ENCODE results near the gene SARDH. TPM values are rescaled to one million over a fixed set of nuclear protein-coding genes. Genes with fewer than 3 reads are reported as not detected.

SARDH gene
- total and polyA plus RNA-seq, 2 of the 8 experiments (the other 6 are each of a cell fraction or from before 2014, with no cell fraction given), result 6.4 to 7.4 TPM

DNA sequence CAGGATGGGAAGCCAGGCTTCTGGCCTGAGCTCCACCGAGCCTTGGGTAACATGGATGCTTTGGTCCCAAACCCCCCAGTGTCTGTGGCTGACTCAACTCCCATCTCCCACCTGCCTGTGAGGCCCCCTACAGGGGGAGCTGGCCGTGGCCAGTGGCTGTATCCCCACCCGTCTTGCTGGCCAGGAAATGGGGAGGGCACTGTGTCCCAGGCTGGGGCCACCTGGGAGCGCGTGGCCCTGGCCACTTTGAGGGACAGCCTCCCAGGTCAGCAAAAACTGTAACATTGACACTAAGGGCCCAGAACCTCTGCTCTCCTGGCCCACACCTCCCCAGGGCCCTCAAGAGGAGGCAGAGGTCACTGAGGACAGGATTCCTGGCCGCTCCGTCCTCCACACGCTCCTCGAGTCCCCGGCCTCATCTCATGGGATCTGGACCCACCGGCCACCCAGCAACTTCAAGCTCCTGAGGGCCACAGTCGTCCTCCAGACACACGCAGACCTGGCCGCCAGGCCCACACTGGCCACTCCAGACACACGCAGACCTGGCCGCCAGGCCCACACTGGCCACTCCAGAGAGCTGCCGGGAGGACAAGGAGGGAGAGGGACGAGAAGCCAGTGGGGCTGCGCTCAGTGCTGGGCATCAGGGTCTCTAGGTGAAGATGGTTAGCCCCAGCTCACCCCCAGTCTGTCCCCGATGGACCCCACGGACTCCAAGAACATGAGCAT lies 57.7 kb downstream of the SARDH start:
- no peak overlapping the region for H3K18ac ChIP-seq (ENCODE audit: extremely low read depth, low read length)
- no peak overlapping the region; the same call in 1 of the 2 replicates for H2BK5ac ChIP-seq (ENCODE audit: low read depth, low read length)
- no peak overlapping the region for H3K4ac ChIP-seq (replicated peaks; ENCODE audit: insufficient read length, low read depth, low read length)
- WGBS, 2 experiments (ENCODE audit: extremely low coverage in 1 of 2, insufficient coverage in 1 of 2, insufficient read length in 1 of 2, insufficient replicate concordance in 2 of 2, low coverage in 1 of 2, low lambda C conversion rate in 2 of 2, missing lambda C conversion rate in 1 of 2), result 86% methylated on average over 21 of the region's 21 CpGs; no CpG with 5 or more reads in 1 of the 2 experiments
- ChIA-PET CTCF (ENCODE audit: partially characterized antibody) (interaction anchor here (1.2 to 2.6 kb wide), 5 partner anchors 33 to 102 kb away, joined by 3 to 9 read pairs (median 5); no protein-coding TSS in a partner anchor), POLR2A (ENCODE audit: partially characterized antibody) (interaction anchor here (0.6 to 1.0 kb wide), 2 partner anchors 16 to 324 kb away, joined by 3 read pairs; partner anchors contain the start of genes SURF1 and SURF2)
- H3K9ac ChIP-seq (replicated peaks in 1 of 4; ENCODE audit: extremely low read depth in 1 of 4, low read depth in 3 of 4, low read length in 3 of 4), result no peak overlapping the region
- no peak overlapping the region for H2BK20ac ChIP-seq (ENCODE audit: low read length)
- no peak overlapping the region; the same call in none of the 2 replicates for H4K8ac ChIP-seq (ENCODE audit: extremely low read depth, insufficient read depth, low read length)
- no peak overlapping the region for H4K5ac ChIP-seq (ENCODE audit: insufficient read length, low read depth, low read length)
- no peak for TF ChIP-seq GTF2F1 (IDR thresholded peaks at IDR 0.05; ENCODE audit: borderline replicate concordance, low read depth, low read length)
- no peak for TF ChIP-seq GABPA (IDR thresholded peaks at IDR 0.05; ENCODE audit: borderline replicate concordance, insufficient read depth, low read length)
- H3K23ac ChIP-seq (ENCODE audit: insufficient read length), result no peak overlapping the region
- no peaks in the 10 kb centered on the region for H4K20me1 ChIP-seq (replicated peaks in 1 of 2; ENCODE audit: control insufficient read depth in 1 of 2, insufficient read depth in 2 of 2, low read length in 2 of 2)
- H2BK12ac ChIP-seq (ENCODE audit: low read depth, low read length), result no peak overlapping the region
- no peak overlapping the region for H3K4me2 ChIP-seq (ENCODE audit: insufficient read depth in 1 of 2, low read depth in 2 of 2, low read length in 2 of 2)
- H3K36me3 ChIP-seq (ENCODE audit: control insufficient read depth in 2 of 4, insufficient read depth in 4 of 4, low read length in 3 of 4), result no peaks in the 10 kb centered on the region
- H3K4me1 ChIP-seq (replicated peaks in 1 of 4; ENCODE audit: control insufficient read depth in 3 of 4, insufficient read depth in 4 of 4, low read length in 3 of 4), result no peaks in the 10 kb centered on the region; a peak in 1 of 7 replicates
- H3K79me1 ChIP-seq (ENCODE audit: low read depth, low read length), result no peaks in the 10 kb centered on the region
- H3K14ac ChIP-seq (ENCODE audit: insufficient read length), result no peak overlapping the region
- DNase-seq (ENCODE audit: low read depth in 1 of 2, low spot score in 2 of 2) (no peak), FAIRE-seq (no peak)
- H3K79me2 ChIP-seq (ENCODE audit: control insufficient read depth in 1 of 2, insufficient read depth in 2 of 2, low read length in 2 of 2), result no peaks in the 10 kb centered on the region
- H2AFZ ChIP-seq (ENCODE audit: low read length), result no peak overlapping the region
- H3K56ac ChIP-seq (replicated peaks; ENCODE audit: insufficient read length, low read depth, low read length), result no peak overlapping the region
- no peaks in the 10 kb centered on the region for H3K27me3 ChIP-seq (replicated peaks in 1 of 4; ENCODE audit: control insufficient read depth in 3 of 4, extremely low read depth in 1 of 4, insufficient read depth in 3 of 4, low read length in 3 of 4)
- no peak overlapping the region for H2AK5ac ChIP-seq (ENCODE audit: low read depth, low read length)
- H3K4me3 ChIP-seq (ENCODE audit: extremely low read depth in 1 of 4, insufficient read depth in 2 of 4, low read depth in 3 of 4, low read length in 4 of 4), result no peak overlapping the region
- H4K91ac ChIP-seq (replicated peaks; ENCODE audit: insufficient read length, low read length), result no peak overlapping the region
- no peak overlapping the region for H2BK120ac ChIP-seq (replicated peaks; ENCODE audit: low read depth, low read length)
- H3K27ac ChIP-seq (ENCODE audit: low read depth, low read length), result no peak overlapping the region
- H2BK15ac ChIP-seq (ENCODE audit: low read length), result no peak overlapping the region
- H3K9me3 ChIP-seq (ENCODE audit: insufficient read depth in 2 of 2, low read depth in 1 of 2, low read length in 1 of 2), result no peaks in the 10 kb centered on the region
- H3K23me2 ChIP-seq (ENCODE audit: low read depth, low read length), result no peaks in the 10 kb centered on the region
